Inferior parietal cortex (tissue), 1 donor: ENCODE measurements around the gene DNAJB13.

Experiments used
- DNase-seq: peaks from one replicate; pipeline ENCODE4 v3.0.0-alpha.2; 2016; ENCODE audit errors: extremely low spot score

DNAJB13 gene

GRCh38 chr11:73951797-73952196, 971 bp downstream of the DNAJB13 start:
- DNase-seq, result no peak

GRCh38 chr11:73956876-73957653, 6.2 kb downstream of the DNAJB13 start:
- no peak for DNase-seq

- DNase-seq, result no peak
Observed at GRCh38 chr11:73957654-73958361, 7.0 kb downstream of the DNAJB13 start.

- DNase-seq, result no peak
Observed at GRCh38 chr11:73958521-73959141, 7.8 kb downstream of the DNAJB13 start.

GRCh38 chr11:73961321-73961720, 10.5 kb downstream of the DNAJB13 start:
- no peak for DNase-seq

GRCh38 chr11:73962101-73962705, 11.4 kb downstream of the DNAJB13 start:
- DNase-seq, result no peak

GRCh38 chr11:73963861-73964260, 13.0 kb downstream of the DNAJB13 start:
- no peak for DNase-seq

- DNase-seq, result no peak
Observed at GRCh38 chr11:73965076-73965763, 14.4 kb downstream of the DNAJB13 start.

- no peak for DNase-seq
Observed at GRCh38 chr11:73965764-73966121, 14.9 kb downstream of the DNAJB13 start.

GRCh38 chr11:73968356-73968966, 17.6 kb downstream of the DNAJB13 start:
- DNase-seq, result no peak

- DNase-seq, result no peak
Observed at GRCh38 chr11:73969091-73969490, 18.3 kb downstream of the DNAJB13 start.

- no peak for DNase-seq
Observed at GRCh38 chr11:73969991-73970800, 19.4 kb downstream of the DNAJB13 start.

GRCh38 chr11:73971175-73971719, 20.4 kb downstream of the DNAJB13 start:
- no peak for DNase-seq

- DNase-seq, result no peak
Observed at GRCh38 chr11:73972187-73972586, 21.4 kb downstream of the DNAJB13 start.

- DNase-seq, result no peak
Observed at GRCh38 chr11:73972620-73973449, 22.0 kb downstream of the DNAJB13 start.

GRCh38 chr11:73974604-73975478, 24.0 kb downstream of the DNAJB13 start:
- DNase-seq, result no peak

GRCh38 chr11:73975479-73975757, 24.6 kb downstream of the DNAJB13 start:
- no peak for DNase-seq

GRCh38 chr11:73976451-73977151, 25.8 kb downstream of the DNAJB13 start:
- DNase-seq, result no peak
